HepG2 (cell line): ENCODE data around the gene PRRT1. TPM values are rescaled to one million over a fixed set of nuclear protein-coding genes. Genes with fewer than 3 reads are reported as not detected.
A peak's percentile ranks its signal among the peaks of the same experiment; 100 is the strongest.

Source experiments
- BRD4 ChIP-seq: sonication (generic); formaldehyde crosslinking; IDR thresholded peaks from 2 replicates; pipeline ENCODE4 v1.4.0; 2020; ENCODE audit warnings: missing genetic modification reagents
- CEBPB ChIP-seq: IDR thresholded peaks from 2 replicates; pipeline ENCODE4 v1.6.1; 2011; ENCODE audit warnings: low read depth, low read length, improper control_type of control experiment, borderline replicate concordance
- EEA1 ChIP-seq: sonication (generic); formaldehyde crosslinking; IDR thresholded peaks from 2 replicates; pipeline ENCODE4 v1.5.1; 2020; ENCODE audit warnings: mild to moderate bottlenecking, missing genetic modification reagents, borderline replicate concordance
- FOSL2 ChIP-seq: sonication (generic); formaldehyde crosslinking; IDR thresholded peaks from 2 replicates; pipeline ENCODE4 v1.4.0; 2020; ENCODE audit warnings: missing genetic modification reagents
- FOXK1 ChIP-seq: sonication (generic); formaldehyde crosslinking; IDR thresholded peaks from 2 replicates; pipeline ENCODE4 v1.4.0; 2020; ENCODE audit warnings: low read depth, missing genetic modification reagents, borderline replicate concordance
- GABPA ChIP-seq, 2 experiments: IDR thresholded peaks; 2 replicates each; pipeline ENCODE4 v1.6.1; 2011 to 2016; ENCODE audit warnings: low read depth in 2 of 2, low read length in 1 of 2, missing biosample characterization in 1 of 2, missing genetic modification characterization in 1 of 2
- HES4 ChIP-seq: sonication (generic); formaldehyde crosslinking; IDR thresholded peaks from 2 replicates; pipeline ENCODE4 v1.9.0; 2021; ENCODE audit warnings: mild to moderate bottlenecking, missing genetic modification reagents, borderline replicate concordance
- HMG20B ChIP-seq: conservative IDR thresholded peaks from 2 replicates; pipeline ENCODE4 v1.6.1; 2016; ENCODE audit warnings: missing genetic modification reagents, missing compliant biosample characterization
- ISL2 ChIP-seq: sonication (generic); formaldehyde crosslinking; IDR thresholded peaks from 2 replicates; pipeline ENCODE4 v1.5.0; 2020; ENCODE audit warnings: missing genetic modification reagents
- JDP2 ChIP-seq: sonication (generic); formaldehyde crosslinking; IDR thresholded peaks from 2 replicates; pipeline ENCODE4 v1.8.1; 2022; ENCODE audit warnings: missing genetic modification reagents, borderline replicate concordance
- MATR3 ChIP-seq: sonication (generic); formaldehyde crosslinking; IDR thresholded peaks from 2 replicates; pipeline ENCODE4 v1.4.0; 2020; ENCODE audit warnings: missing genetic modification reagents
- MXD4 ChIP-seq: IDR thresholded peaks from 2 replicates; pipeline ENCODE4 v1.6.1; 2016; ENCODE audit warnings: mild to moderate bottlenecking, missing biosample characterization, missing genetic modification reagents
- MYC ChIP-seq: sonication (generic); formaldehyde crosslinking; IDR thresholded peaks from 2 replicates; pipeline ENCODE4 v1.9.0; 2021; ENCODE audit warnings: missing genetic modification reagents, borderline replicate concordance
- PCBP1 ChIP-seq: fragments of 200-400 bp; formaldehyde crosslinking; IDR thresholded peaks from 2 replicates; pipeline ENCODE4 v1.6.1; 2017; ENCODE audit warnings: mild to moderate bottlenecking, low read depth, low read length, borderline replicate concordance
- RFX1 ChIP-seq: fragments of 450-650 bp; IDR thresholded peaks from 2 replicates; pipeline ENCODE4 v1.6.1; 2017
- SNAPC2 ChIP-seq: sonication (generic); formaldehyde crosslinking; IDR thresholded peaks from 2 replicates; pipeline ENCODE4 v1.8.1; 2022; ENCODE audit warnings: mild to moderate bottlenecking, missing genetic modification reagents
- YY1 ChIP-seq: IDR thresholded peaks from 2 replicates; pipeline ENCODE4 v1.6.1; 2011; ENCODE audit warnings: low read length, low read depth, moderate library complexity, mild to moderate bottlenecking; ENCODE audit not compliant: insufficient read depth, insufficient replicate concordance
- ZFAT ChIP-seq: sonication (generic); formaldehyde crosslinking; conservative IDR thresholded peaks from 2 replicates; pipeline ENCODE4 v1.8.1; 2023; ENCODE audit warnings: missing genetic modification reagents, inconsistent platforms
- ZNF143 ChIP-seq: sonication (generic); formaldehyde crosslinking; IDR thresholded peaks from 2 replicates; pipeline ENCODE4 v1.4.0; 2020; ENCODE audit warnings: missing genetic modification reagents
- ZNF674 ChIP-seq: sonication (generic); formaldehyde crosslinking; IDR thresholded peaks from 2 replicates; pipeline ENCODE4 v1.5.0; 2020; ENCODE audit warnings: low read depth, mild to moderate bottlenecking, missing genetic modification reagents
- ZNF747 ChIP-seq: sonication (generic); formaldehyde crosslinking; IDR thresholded peaks from 2 replicates; pipeline ENCODE4 v1.8.1; 2023; ENCODE audit warnings: missing genetic modification reagents, mild to moderate bottlenecking, borderline replicate concordance
- ZSCAN12 ChIP-seq: sonication (generic); formaldehyde crosslinking; IDR thresholded peaks from 2 replicates; pipeline ENCODE4 v1.9.0; 2021; ENCODE audit warnings: mild to moderate bottlenecking, missing genetic modification reagents
- polyA plus RNA-seq, 8 experiments: library from polyadenylated mRNA; depleted of rRNA in 3 of 8; stranded (reverse) in 7 of 8; unstranded in 1 of 8; fragments of >200 nt; fragmentation: Illumina TruSeq in 4 of 8; extraction: Trizol in 4 of 8; gene quantifications; 2 replicates each; pipeline versions ENCODE4 v1.2.1 to v1.2.3, GENCODE V29; 2011 to 2016; ENCODE audit warnings: low read depth in 4 of 8, missing spikeins in 1 of 8, mixed read lengths in 1 of 8; ENCODE audit not compliant: insufficient read depth in 1 of 8
- total RNA-seq, 5 experiments: library from RNA; depleted of rRNA; stranded (reverse); fragments of >200 nt; fragmentation: Illumina TruSeq; extraction: Trizol; gene quantifications; 2 replicates each; pipeline ENCODE4 v1.2.3, GENCODE V29; 2016; ENCODE audit warnings: low read depth in 1 of 5
- TF ChIP-seq, protein P1 (sequence below): sonication (generic); formaldehyde crosslinking; IDR thresholded peaks from 2 replicates; pipeline ENCODE4 v1.5.1; 2020; ENCODE audit warnings: mild to moderate bottlenecking, missing genetic modification reagents, moderate library complexity
- TF ChIP-seq, protein P2 (sequence below): sonication (generic); formaldehyde crosslinking; IDR thresholded peaks from 2 replicates; pipeline ENCODE4 v1.5.0; 2020; ENCODE audit warnings: mild to moderate bottlenecking, missing genetic modification reagents
- TF ChIP-seq, protein P3 (sequence below): sonication (generic); formaldehyde crosslinking; IDR thresholded peaks from 2 replicates; pipeline ENCODE4 v1.9.0; 2021; ENCODE audit warnings: missing genetic modification reagents, mild to moderate bottlenecking, borderline replicate concordance

Gene PRRT1
- total and polyA plus RNA-seq, 2 of the 13 experiments (the other 11 are each of a cell fraction or from before 2014, with no cell fraction given), result 0.64 to 1.4 TPM

DNA sequence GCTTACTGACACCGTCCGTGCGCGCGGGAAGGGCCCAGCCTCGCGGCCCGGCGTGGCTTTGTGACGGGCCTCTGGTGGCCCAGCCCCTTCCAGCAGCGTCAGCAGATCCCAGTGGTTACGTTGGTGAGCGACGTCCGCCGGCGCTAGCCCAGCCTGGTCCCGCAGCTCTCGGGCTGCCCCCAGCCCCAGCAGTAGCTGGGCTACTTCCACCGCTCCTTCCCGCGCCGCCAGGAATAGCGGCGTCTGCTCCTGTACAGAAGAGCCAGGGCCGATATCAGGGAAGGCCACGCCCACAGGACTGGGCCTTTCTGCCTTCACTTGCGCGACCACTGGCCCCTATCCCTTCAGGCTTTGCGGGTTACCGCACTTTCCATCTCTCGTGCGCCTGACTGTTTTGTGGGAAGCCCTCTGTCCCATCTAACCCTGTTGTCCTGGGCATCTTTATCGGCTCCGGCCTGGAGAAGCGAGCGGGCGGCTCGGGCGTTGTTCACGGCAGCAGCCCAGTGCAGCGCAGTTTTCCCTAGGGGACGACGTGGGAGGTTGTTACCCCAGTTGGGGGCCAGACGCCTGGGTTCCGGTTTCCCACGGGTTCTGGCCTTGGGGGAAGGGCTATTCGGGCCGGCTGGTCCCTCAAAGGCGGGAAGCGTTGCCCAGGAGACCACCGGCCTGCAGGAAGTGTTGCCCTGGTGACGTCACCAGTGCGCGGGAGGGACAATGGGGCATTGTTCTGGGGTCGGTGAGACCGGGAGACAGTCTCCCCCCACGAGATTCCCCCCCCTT lies 44.4 kb upstream of the PRRT1 start (continued):
- TF ChIP-seq HES4 (CRISPR knock-in tag) (0 out of 2 replicates have a peak, but pooled peaks have one; percentile 49), BRD4 (CRISPR knock-in tag) (no peak; the same call in none of the 2 replicates), CEBPB (no peak), MYC (CRISPR knock-in tag) (peak; percentile 94), EEA1 (CRISPR knock-in tag) (peak; percentile 92; the same call in 1 of the 2 replicates), RFX1 (peak; percentile 83), SNAPC2 (CRISPR knock-in tag) (peak; percentile 79; the same call in 1 of the 2 replicates), HMG20B (CRISPR knock-in tag) (0 out of 2 replicates have a peak, but pooled peaks have one; percentile 13), ZNF674 (CRISPR knock-in tag) (no peak), ZNF143 (CRISPR knock-in tag) (0 out of 2 replicates have a peak, but pooled peaks have one; percentile 44), ZSCAN12 (CRISPR knock-in tag) (0 out of 2 replicates have a peak, but pooled peaks have one; percentile 81), ZFAT (CRISPR knock-in tag) (0 out of 2 replicates have a peak, but pooled peaks have one; percentile 68), ISL2 (CRISPR knock-in tag) (peak; percentile 84), GABPA (IDR thresholded peaks at IDR 0.05; ENCODE audit: low read depth, low read length) (no peak), GABPA (CRISPR knock-in tag; IDR thresholded peaks at IDR 0.05; ENCODE audit: low read depth) (peak; percentile 69), ZNF747 (no peak), MXD4 (peak; percentile 91), MATR3 (no peak), FOXK1 (CRISPR knock-in tag) (peak; percentile 38; the same call in 1 of the 2 replicates), FOSL2 (CRISPR knock-in tag) (peak; percentile 34; the same call in 1 of the 2 replicates), YY1 (peak; percentile 46), JDP2 (peak; percentile 76; the same call in 1 of the 2 replicates), PCBP1 (no peak; the same call in none of the 2 replicates)
- TF ChIP-seq, protein P1, sequence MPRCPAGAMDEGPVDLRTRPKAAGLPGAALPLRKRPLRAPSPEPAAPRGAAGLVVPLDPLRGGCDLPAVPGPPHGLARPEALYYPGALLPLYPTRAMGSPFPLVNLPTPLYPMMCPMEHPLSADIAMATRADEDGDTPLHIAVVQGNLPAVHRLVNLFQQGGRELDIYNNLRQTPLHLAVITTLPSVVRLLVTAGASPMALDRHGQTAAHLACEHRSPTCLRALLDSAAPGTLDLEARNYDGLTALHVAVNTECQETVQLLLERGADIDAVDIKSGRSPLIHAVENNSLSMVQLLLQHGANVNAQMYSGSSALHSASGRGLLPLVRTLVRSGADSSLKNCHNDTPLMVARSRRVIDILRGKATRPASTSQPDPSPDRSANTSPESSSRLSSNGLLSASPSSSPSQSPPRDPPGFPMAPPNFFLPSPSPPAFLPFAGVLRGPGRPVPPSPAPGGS (CRISPR knock-in tag), result peak; percentile 80; the same call in 1 of the 2 replicates
- TF ChIP-seq, protein P2, sequence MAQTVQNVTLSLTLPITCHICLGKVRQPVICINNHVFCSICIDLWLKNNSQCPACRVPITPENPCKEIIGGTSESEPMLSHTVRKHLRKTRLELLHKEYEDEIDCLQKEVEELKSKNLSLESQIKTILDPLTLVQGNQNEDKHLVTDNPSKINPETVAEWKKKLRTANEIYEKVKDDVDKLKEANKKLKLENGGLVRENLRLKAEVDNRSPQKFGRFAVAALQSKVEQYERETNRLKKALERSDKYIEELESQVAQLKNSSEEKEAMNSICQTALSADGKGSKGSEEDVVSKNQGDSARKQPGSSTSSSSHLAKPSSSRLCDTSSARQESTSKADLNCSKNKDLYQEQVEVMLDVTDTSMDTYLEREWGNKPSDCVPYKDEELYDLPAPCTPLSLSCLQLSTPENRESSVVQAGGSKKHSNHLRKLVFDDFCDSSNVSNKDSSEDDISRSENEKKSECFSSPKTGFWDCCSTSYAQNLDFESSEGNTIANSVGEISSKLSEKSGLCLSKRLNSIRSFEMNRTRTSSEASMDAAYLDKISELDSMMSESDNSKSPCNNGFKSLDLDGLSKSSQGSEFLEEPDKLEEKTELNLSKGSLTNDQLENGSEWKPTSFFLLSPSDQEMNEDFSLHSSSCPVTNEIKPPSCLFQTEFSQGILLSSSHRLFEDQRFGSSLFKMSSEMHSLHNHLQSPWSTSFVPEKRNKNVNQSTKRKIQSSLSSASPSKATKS (CRISPR knock-in tag), result no peak; the same call in 1 of the 2 replicates
- TF ChIP-seq, protein P3, sequence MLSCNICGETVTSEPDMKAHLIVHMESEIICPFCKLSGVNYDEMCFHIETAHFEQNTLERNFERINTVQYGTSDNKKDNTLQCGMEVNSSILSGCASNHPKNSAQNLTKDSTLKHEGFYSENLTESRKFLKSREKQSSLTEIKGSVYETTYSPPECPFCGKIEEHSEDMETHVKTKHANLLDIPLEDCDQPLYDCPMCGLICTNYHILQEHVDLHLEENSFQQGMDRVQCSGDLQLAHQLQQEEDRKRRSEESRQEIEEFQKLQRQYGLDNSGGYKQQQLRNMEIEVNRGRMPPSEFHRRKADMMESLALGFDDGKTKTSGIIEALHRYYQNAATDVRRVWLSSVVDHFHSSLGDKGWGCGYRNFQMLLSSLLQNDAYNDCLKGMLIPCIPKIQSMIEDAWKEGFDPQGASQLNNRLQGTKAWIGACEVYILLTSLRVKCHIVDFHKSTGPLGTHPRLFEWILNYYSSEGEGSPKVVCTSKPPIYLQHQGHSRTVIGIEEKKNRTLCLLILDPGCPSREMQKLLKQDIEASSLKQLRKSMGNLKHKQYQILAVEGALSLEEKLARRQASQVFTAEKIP (CRISPR knock-in tag), result no peak
